ENCODE results near the gene ATP8B1.

DNA sequence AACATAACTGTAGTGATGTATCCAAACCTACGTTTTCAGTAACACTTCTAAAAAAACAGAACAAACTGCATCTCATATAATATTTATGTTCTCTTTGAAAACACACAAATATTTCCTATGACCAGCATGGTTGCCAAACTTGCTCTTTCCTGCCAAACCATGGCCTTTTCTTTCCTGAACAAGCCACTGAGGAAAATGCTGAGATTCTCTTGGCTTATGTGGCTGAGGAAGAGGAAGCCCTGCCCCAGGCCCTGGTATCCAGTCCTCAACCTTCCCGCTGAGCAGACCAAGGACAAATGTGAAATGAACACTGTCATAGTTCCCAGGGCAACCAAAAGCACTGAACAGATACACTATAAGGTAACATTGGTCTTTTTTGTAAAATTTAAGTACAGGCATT is 145.6 kb downstream of the ATP8B1 start:
- no peak for TF ChIP-seq KDM1A (IDR thresholded peaks at IDR 0.05; ENCODE audit: borderline replicate concordance, low read length)
- no peak for TF ChIP-seq POLR2A (IDR thresholded peaks at IDR 0.05; ENCODE audit: control extremely low read depth in 1 of 2, low read depth in 2 of 2, low read length in 2 of 2)
- TF ChIP-seq TAF1 (IDR thresholded peaks at IDR 0.05; ENCODE audit: low read depth, low read length) = no peak
- no peak for TF ChIP-seq RXRA (IDR thresholded peaks at IDR 0.05; ENCODE audit: insufficient read depth, low read depth, low read length)
- TF ChIP-seq TCF12 (IDR thresholded peaks at IDR 0.05; ENCODE audit: low read depth, low read length) = no peak

All from H1 (cell line).